ENCODE data around the gene DNAJB11. TPM values are rescaled to one million over a fixed set of nuclear protein-coding genes. Genes with fewer than 3 reads are reported as not detected.

Gene DNAJB11
- total RNA-seq, 1 donor from 2014 or later = 34.6 TPM

DNA sequence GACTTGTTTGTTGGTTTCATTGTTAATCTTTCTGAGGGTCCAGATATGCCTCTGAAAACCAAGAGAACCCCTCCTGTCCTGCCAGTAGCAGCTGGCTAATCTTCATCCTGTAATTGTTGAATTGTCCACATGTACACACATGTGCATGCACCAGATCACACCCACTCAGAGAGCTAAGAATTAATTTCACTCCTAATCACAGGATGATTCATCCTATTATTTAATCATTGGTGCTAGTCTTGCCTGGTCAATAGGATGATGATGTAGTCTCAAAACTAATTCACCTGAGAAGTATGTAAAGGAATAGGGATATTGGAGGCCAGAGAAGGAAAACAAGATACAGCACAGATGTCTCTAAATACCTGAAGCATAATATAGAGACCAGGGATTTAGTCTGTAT is 34.6 kb downstream of the DNAJB11 start:
- Histone ChIP-seq H3K9me3 (no peaks in the 10 kb centered on the region), H3K4me3 (no peak overlapping the region), H3K27ac (no peak overlapping the region), H3K4me1 (no peaks in the 10 kb centered on the region), H3K27me3 (no peaks in the 10 kb centered on the region), H3K36me3 (no peaks in the 10 kb centered on the region)
- TF ChIP-seq POLR2AphosphoS5 (IDR thresholded peaks at IDR 0.05; ENCODE audit: insufficient read depth in 1 of 2, low read depth in 1 of 2) = no peak
- TF ChIP-seq, protein P1, sequence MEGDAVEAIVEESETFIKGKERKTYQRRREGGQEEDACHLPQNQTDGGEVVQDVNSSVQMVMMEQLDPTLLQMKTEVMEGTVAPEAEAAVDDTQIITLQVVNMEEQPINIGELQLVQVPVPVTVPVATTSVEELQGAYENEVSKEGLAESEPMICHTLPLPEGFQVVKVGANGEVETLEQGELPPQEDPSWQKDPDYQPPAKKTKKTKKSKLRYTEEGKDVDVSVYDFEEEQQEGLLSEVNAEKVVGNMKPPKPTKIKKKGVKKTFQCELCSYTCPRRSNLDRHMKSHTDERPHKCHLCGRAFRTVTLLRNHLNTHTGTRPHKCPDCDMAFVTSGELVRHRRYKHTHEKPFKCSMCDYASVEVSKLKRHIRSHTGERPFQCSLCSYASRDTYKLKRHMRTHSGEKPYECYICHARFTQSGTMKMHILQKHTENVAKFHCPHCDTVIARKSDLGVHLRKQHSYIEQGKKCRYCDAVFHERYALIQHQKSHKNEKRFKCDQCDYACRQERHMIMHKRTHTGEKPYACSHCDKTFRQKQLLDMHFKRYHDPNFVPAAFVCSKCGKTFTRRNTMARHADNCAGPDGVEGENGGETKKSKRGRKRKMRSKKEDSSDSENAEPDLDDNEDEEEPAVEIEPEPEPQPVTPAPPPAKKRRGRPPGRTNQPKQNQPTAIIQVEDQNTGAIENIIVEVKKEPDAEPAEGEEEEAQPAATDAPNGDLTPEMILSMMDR (IDR thresholded peaks at IDR 0.05) = no peak
- TF ChIP-seq POLR2A (IDR thresholded peaks at IDR 0.05) = no peak
- intact Hi-C loops (cut with DNase I) = no loop called here
- DNase-seq (ENCODE audit: extremely low spot score in 2 of 2) = no peak

DNA sequence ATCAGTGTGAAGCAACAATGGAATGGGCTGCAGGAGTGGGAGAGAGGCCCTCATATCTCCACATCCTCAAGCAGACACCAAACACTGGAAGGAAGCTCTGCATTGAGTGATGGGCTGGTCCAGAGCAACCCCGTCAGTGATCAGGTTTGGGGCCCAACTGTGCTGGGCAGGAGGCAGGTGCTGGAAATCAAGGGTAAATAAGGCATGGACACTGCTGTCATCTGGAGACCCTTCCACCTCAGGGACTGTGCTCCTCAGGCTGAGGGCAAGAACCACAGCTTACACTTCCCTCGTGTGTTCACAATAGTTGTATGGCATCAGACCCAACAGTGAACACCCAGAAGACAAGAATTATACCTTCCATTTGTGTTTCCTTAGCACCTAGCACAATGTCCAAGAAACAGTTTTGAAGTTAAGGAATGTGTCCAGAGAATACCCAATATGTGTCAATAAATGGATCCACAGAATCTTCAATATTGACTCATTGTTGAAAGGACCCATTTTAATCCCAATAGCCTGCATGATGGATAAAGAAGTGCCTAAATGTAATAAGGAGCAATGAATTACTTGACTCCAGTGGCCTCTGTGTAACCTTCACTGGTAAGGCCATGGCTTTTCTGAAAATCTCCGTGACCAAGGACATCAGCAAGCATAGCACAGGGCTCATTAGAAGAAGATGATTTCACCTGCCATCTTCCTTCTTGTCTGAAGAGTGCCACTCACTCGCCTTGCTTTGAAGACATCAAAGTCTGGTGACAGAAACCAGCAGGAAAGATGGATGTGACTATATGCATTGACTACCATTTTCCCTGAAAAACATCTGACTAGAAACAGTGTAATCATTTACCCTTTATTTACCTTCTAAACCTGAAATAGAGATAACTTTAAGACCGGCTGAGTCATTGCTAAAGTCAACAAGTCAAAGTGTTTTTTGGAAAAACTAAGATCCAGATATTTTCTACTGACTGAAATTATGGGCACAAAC is 35.3 kb downstream of the DNAJB11 start:
- Histone ChIP-seq H3K27ac (no peak overlapping the region), H3K27me3 (no peaks in the 10 kb centered on the region), H3K4me1 (no peaks in the 10 kb centered on the region), H3K4me3 (no peak overlapping the region), H3K36me3 (no peaks in the 10 kb centered on the region), H3K9me3 (no peaks in the 10 kb centered on the region)
- intact Hi-C loops (cut with DNase I) = no loop called here
- DNase-seq (ENCODE audit: extremely low spot score in 2 of 2) = no peak
- TF ChIP-seq, protein P1 (IDR thresholded peaks at IDR 0.05) = no peak
- TF ChIP-seq POLR2A (IDR thresholded peaks at IDR 0.05) (no peak), POLR2AphosphoS5 (IDR thresholded peaks at IDR 0.05; ENCODE audit: insufficient read depth in 1 of 2, low read depth in 1 of 2) (no peak)

DNA sequence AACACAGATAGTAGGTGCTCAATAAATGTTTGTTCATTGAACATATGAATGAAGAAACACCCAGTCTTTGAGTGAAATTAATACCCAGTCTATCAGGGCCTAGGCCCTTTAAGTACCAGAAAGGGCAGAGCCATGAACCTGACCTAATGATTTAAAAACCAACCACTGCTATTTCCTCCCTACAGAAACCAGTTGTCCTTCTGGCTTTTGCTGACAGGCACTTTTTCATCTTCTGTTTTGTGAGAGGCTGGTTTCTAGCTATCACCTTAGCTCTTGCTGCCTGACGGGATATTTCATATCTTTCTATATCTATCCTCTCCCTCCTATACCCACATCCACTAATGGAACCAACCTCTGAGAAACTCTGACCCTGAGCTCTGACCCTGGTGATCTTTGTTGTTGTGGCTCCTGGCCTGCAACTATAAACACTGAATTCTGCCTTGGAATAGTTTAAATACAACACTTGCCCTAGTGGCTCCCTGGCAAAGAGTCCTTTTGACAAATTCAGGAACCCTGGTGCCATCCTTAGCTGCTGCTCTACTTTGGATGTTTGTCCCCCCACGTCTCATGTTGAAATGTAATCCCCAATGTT is 38.2 kb downstream of the DNAJB11 start:
- H3K4me3 ChIP-seq = no peak overlapping the region
- TF ChIP-seq POLR2A (IDR thresholded peaks at IDR 0.05) (no peak), POLR2AphosphoS5 (IDR thresholded peaks at IDR 0.05; ENCODE audit: insufficient read depth in 1 of 2, low read depth in 1 of 2) (no peak)
- TF ChIP-seq, protein P1 (IDR thresholded peaks at IDR 0.05) = no peak
- H3K9me3 ChIP-seq = no peaks in the 10 kb centered on the region
- no peaks in the 10 kb centered on the region for H3K27me3 ChIP-seq
- H3K27ac ChIP-seq = no peak overlapping the region
- intact Hi-C loops (cut with DNase I) = no loop called here
- no peak for DNase-seq (ENCODE audit: extremely low spot score in 2 of 2)
- H3K4me1 ChIP-seq = no peaks in the 10 kb centered on the region
- H3K36me3 ChIP-seq = no peaks in the 10 kb centered on the region

DNA sequence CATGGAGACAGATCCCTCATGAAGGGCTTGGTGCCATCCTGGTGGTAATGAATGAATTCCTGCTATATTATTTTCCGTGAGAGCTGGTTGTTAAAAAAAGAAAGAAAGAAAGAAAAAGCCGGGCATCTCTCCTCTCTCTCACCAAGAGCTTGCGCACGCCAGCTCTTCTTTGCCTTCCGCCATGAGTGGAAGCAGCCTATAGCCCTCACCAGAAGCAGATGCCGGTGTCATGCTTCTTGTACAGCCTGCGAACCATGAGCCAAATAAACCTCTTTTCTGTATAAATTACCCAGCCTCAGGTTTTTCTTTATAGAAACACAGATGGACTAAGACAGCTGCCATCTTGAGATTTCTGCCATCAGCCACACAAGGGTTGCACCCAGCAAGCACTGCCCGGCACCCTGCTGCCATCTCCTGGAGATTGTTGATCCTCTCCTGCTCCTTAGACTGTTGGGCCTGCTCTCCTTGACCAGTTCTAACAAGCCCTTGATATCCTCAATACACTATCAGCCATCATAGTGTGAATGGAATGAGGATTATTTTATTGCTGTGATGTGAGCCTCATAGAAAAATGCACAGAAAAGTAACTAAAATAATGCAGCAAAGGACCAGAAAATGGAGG is 38.8 kb downstream of the DNAJB11 start:
- H3K4me1 ChIP-seq = no peaks in the 10 kb centered on the region
- intact Hi-C loops (cut with DNase I) = no loop called here
- H3K36me3 ChIP-seq = no peaks in the 10 kb centered on the region
- no peak overlapping the region for H3K4me3 ChIP-seq
- no peak for DNase-seq (ENCODE audit: extremely low spot score in 2 of 2)
- TF ChIP-seq POLR2A (IDR thresholded peaks at IDR 0.05) = no peak
- no peak for TF ChIP-seq POLR2AphosphoS5 (IDR thresholded peaks at IDR 0.05; ENCODE audit: insufficient read depth in 1 of 2, low read depth in 1 of 2)
- TF ChIP-seq, protein P1 (IDR thresholded peaks at IDR 0.05) = no peak
- H3K9me3 ChIP-seq = no peaks in the 10 kb centered on the region
- no peak overlapping the region for H3K27ac ChIP-seq
- no peaks in the 10 kb centered on the region for H3K27me3 ChIP-seq

Data from vagina (tissue), 2 donors.